Epithelial cell of esophagus (primary cell): ENCODE measurements around the gene ACYP1.

Experiments
- DNase-seq: peaks from one replicate; pipeline ENCODE4 v3.0.0; 2010; ENCODE audit warnings: low read depth
- H3K4me3 ChIP-seq: 2 replicates; pipeline ENCODE4 v1.5.1; 2011; ENCODE audit warnings: mild to moderate bottlenecking, low read length, control low read depth
- CTCF ChIP-seq: IDR thresholded peaks from 2 replicates; pipeline ENCODE4 v1.5.1; 2011; ENCODE audit warnings: low read depth, mild to moderate bottlenecking, low read length, control low read depth, inconsistent platforms; ENCODE audit not compliant: insufficient read depth; ENCODE audit errors: missing control alignments

ACYP1 gene

GRCh38 chr14:75084513-75084912, 20.7 kb upstream of the ACYP1 start:
- peak; percentile 60 for TF ChIP-seq CTCF
- no peak overlapping the region for H3K4me3 ChIP-seq
- peak; percentile 60 for DNase-seq

- no peak for TF ChIP-seq CTCF
- DNase-seq, result no peak
- no peak overlapping the region for H3K4me3 ChIP-seq
Observed at GRCh38 chr14:75083271-75083670, 19.4 kb upstream of the ACYP1 start.

GRCh38 chr14:75081660-75082229, 17.9 kb upstream of the ACYP1 start:
- no peak for TF ChIP-seq CTCF
- DNase-seq, result no peak
- no peak overlapping the region for H3K4me3 ChIP-seq

- DNase-seq, result peak; percentile 36
- TF ChIP-seq CTCF, result no peak
- H3K4me3 ChIP-seq, result no peak overlapping the region
Observed at GRCh38 chr14:75079521-75079920, 15.7 kb upstream of the ACYP1 start.

- no peak for TF ChIP-seq CTCF
- no peak for DNase-seq
- H3K4me3 ChIP-seq, result no peak overlapping the region
Observed at GRCh38 chr14:75077794-75078193, 14.0 kb upstream of the ACYP1 start.

- H3K4me3 ChIP-seq, result no peak overlapping the region
- TF ChIP-seq CTCF, result no peak
- no peak for DNase-seq
Observed at GRCh38 chr14:75070383-75070782, 6.6 kb upstream of the ACYP1 start.

- no peak for TF ChIP-seq CTCF
Observed at GRCh38 chr14:75069811-75070145, 6.0 kb upstream of the ACYP1 start.

More at GRCh38 chr14:75069811-75070145, 6.0 kb upstream of the ACYP1 start:
- peak overlapping the region; percentile 50 for H3K4me3 ChIP-seq
- no peak for DNase-seq
